HL-60 (cell line): ENCODE data around the gene EIF4EBP2.

Experiments
- DNase-seq, 2 experiments: peaks; one replicate each; pipeline ENCODE4 v3.0.0-alpha.2; 2010 to 2020; ENCODE audit warnings: low read depth in 1 of 2, low spot score in 1 of 2
- H3K27ac ChIP-seq: fragments of 250-450 bp; sonication (Bioruptor Pico); replicated peaks from 2 replicates; pipeline ENCODE4 v1.5.1; 2020; ENCODE audit warnings: mild to moderate bottlenecking, moderate library complexity
- H3K27me3 ChIP-seq: fragments of 250-450 bp; sonication (Bioruptor Pico); 2 replicates; pipeline ENCODE4 v1.5.1; 2021; ENCODE audit warnings: mild to moderate bottlenecking, moderate library complexity; ENCODE audit not compliant: insufficient read depth, poor library complexity, severe bottlenecking
- H3K4me3 ChIP-seq: replicated peaks from 2 replicates; pipeline ENCODE4 v1.5.1; 2011; ENCODE audit warnings: mild to moderate bottlenecking, control low read depth, low read length; ENCODE audit not compliant: insufficient read depth
- CTCF ChIP-seq: IDR thresholded peaks from one replicate; pipeline ENCODE4 v1.5.1; 2011; ENCODE audit warnings: low read length, control low read depth, inconsistent platforms; ENCODE audit not compliant: insufficient read depth
- GABPA ChIP-seq: IDR thresholded peaks from 2 replicates; pipeline ENCODE4 v1.6.1; 2012; ENCODE audit warnings: low read depth
- POLR2AphosphoS5 ChIP-seq: IDR thresholded peaks from 2 replicates; pipeline ENCODE4 v1.6.1; 2012; ENCODE audit warnings: low read depth
- REST ChIP-seq: IDR thresholded peaks from 2 replicates; pipeline ENCODE4 v1.6.1; 2012; ENCODE audit warnings: low read depth; ENCODE audit not compliant: insufficient replicate concordance
- SPI1 ChIP-seq: IDR thresholded peaks from 2 replicates; pipeline ENCODE4 v1.6.1; 2012; ENCODE audit warnings: low read depth, mild to moderate bottlenecking, borderline replicate concordance

EIF4EBP2 gene

GRCh38 chr10:70462349-70462984, 58.5 kb downstream of the EIF4EBP2 start:
- no peak overlapping the region for H3K27ac ChIP-seq
- no peak for TF ChIP-seq SPI1
- no peak for TF ChIP-seq POLR2AphosphoS5
- TF ChIP-seq REST = no peak
- TF ChIP-seq GABPA = no peak
- TF ChIP-seq CTCF = no peak
- peaks cover 11% of the 10 kb centered on the region for H3K27me3 ChIP-seq
- H3K4me3 ChIP-seq = no peak overlapping the region
- no peak for DNase-seq

- TF ChIP-seq REST = no peak
- no peak for TF ChIP-seq GABPA
- TF ChIP-seq SPI1 = no peak
- no peak for TF ChIP-seq CTCF
- no peak for TF ChIP-seq POLR2AphosphoS5
- no peak overlapping the region for H3K27ac ChIP-seq
- no peak for DNase-seq
- no peak overlapping the region for H3K4me3 ChIP-seq
- H3K27me3 ChIP-seq = no peaks in the 10 kb centered on the region
Measured at GRCh38 chr10:70465278-70465677, 61.3 kb downstream of the EIF4EBP2 start.

- TF ChIP-seq POLR2AphosphoS5 (no peak), REST (no peak), GABPA (no peak), CTCF (no peak), SPI1 (no peak)
- H3K4me3 ChIP-seq = no peak overlapping the region
- no peaks in the 10 kb centered on the region for H3K27me3 ChIP-seq
- DNase-seq = no peak
- H3K27ac ChIP-seq = no peak overlapping the region
Measured at GRCh38 chr10:70465832-70466231, 61.9 kb downstream of the EIF4EBP2 start.
